IMR-90 (cell line): ENCODE results near the gene CDC37L1. TPM values are rescaled to one million over a fixed set of nuclear protein-coding genes. Genes with fewer than 3 reads are reported as not detected.

Experiments used
- ATAC-seq: fragments of 200-7000 bp; cut with Tn5 transposase; 2 replicates; pipeline ENCODE4 v1.9.1; 2020; ENCODE audit warnings: low read depth, mild to moderate bottlenecking, moderate library complexity
- BruUV-seq: library from RNA; stranded (reverse); fragments of 400-500 nt; replicated peaks from 2 replicates; lab custom pipeline; 2021; lab: Mats Ljungman, UMichigan
- CTCF ChIA-PET: fragments of 300-600 bp; formaldehyde crosslinking; extraction: SDS; loops from one replicate; lab custom pipeline; 2021; ENCODE audit warnings: antibody characterized with exemption; lab: Yijun Ruan, JAX
- POLR2A ChIA-PET: fragments of 300-600 bp; sonication (Branson Sonifier 250); formaldehyde crosslinking; loops from one replicate; lab custom pipeline; 2022; ENCODE audit warnings: antibody characterized with exemption; ENCODE audit not compliant: unreplicated experiment; lab: Charles Lee
- DNase-seq: peaks from one replicate; pipeline ENCODE4 v3.0.0; 2013
- H2AFZ ChIP-seq: replicated peaks from 2 replicates; pipeline ENCODE3; 2013; ENCODE audit warnings: low read length, mild to moderate bottlenecking; ENCODE audit not compliant: poor library complexity
- H2AK5ac ChIP-seq: 2 replicates; pipeline ENCODE4 v1.6.1; 2013; ENCODE audit warnings: low read depth, low read length, inconsistent platforms
- H2AK9ac ChIP-seq: replicated peaks from 2 replicates; pipeline ENCODE3; 2013; ENCODE audit warnings: mild to moderate bottlenecking, low read depth, low read length, moderate library complexity; ENCODE audit not compliant: poor library complexity
- H2BK120ac ChIP-seq: 2 replicates; pipeline ENCODE4 v1.6.1; 2013; ENCODE audit warnings: low read depth, low read length, inconsistent platforms
- H2BK15ac ChIP-seq: 3 replicates; pipeline ENCODE4 v1.6.1; 2013; ENCODE audit warnings: low read depth, low read length, inconsistent platforms
- H2BK20ac ChIP-seq: 2 replicates; pipeline ENCODE4 v1.6.1; 2013; ENCODE audit warnings: low read depth, mild to moderate bottlenecking, inconsistent platforms, low read length, moderate library complexity
- H2BK5ac ChIP-seq: 2 replicates; pipeline ENCODE4 v1.6.1; 2013; ENCODE audit warnings: mild to moderate bottlenecking, low read depth, low read length, inconsistent platforms; ENCODE audit not compliant: poor library complexity, severe bottlenecking
- H3K14ac ChIP-seq: replicated peaks from 2 replicates; pipeline ENCODE4 v1.6.1; 2013; ENCODE audit warnings: low read depth, low read length, inconsistent platforms
- H3K18ac ChIP-seq: 2 replicates; pipeline ENCODE4 v1.6.1; 2013; ENCODE audit warnings: low read depth, low read length, control low read depth
- H3K23ac ChIP-seq: 2 replicates; pipeline ENCODE4 v1.6.1; 2013; ENCODE audit warnings: low read depth, low read length, inconsistent platforms
- H3K27ac ChIP-seq: 2 replicates; pipeline ENCODE4 v1.5.1; 2013; ENCODE audit warnings: mild to moderate bottlenecking, control low read depth, low read length; ENCODE audit not compliant: insufficient read depth
- H3K27me3 ChIP-seq: 2 replicates; pipeline ENCODE4 v1.6.1; 2013; ENCODE audit warnings: low read length; ENCODE audit not compliant: control insufficient read depth, insufficient read depth
- H3K36me3 ChIP-seq: 2 replicates; pipeline ENCODE4 v1.6.1; 2013; ENCODE audit warnings: low read length, mixed read lengths; ENCODE audit not compliant: control insufficient read depth, insufficient read depth
- H3K4ac ChIP-seq: 2 replicates; pipeline ENCODE4 v1.6.1; 2013; ENCODE audit warnings: low read depth, low read length, inconsistent platforms
- H3K4me1 ChIP-seq: 2 replicates; pipeline ENCODE4 v1.6.1; 2013; ENCODE audit warnings: low read length, mixed read lengths; ENCODE audit not compliant: control insufficient read depth, insufficient read depth
- H3K4me2 ChIP-seq: 2 replicates; pipeline ENCODE4 v1.6.1; 2013; ENCODE audit warnings: low read depth, mild to moderate bottlenecking, control low read depth, low read length, moderate library complexity
- H3K4me3 ChIP-seq: 2 replicates; pipeline ENCODE4 v1.5.1; 2013; ENCODE audit warnings: low read depth, mild to moderate bottlenecking, control low read depth, low read length, moderate library complexity; ENCODE audit not compliant: insufficient read depth
- H3K56ac ChIP-seq: 2 replicates; pipeline ENCODE4 v1.6.1; 2013; ENCODE audit warnings: low read length, inconsistent platforms; ENCODE audit not compliant: insufficient read depth; ENCODE audit errors: extremely low read depth
- H3K79me1 ChIP-seq, 2 experiments: 2 replicates each; pipeline ENCODE4 v1.6.1; 2013; ENCODE audit warnings: low read length in 2 of 2, inconsistent platforms in 1 of 2, low read depth in 1 of 2
- H3K9ac ChIP-seq: 2 replicates; pipeline ENCODE4 v1.6.1; 2013; ENCODE audit warnings: low read depth, low read length, control low read depth
- H3K9me1 ChIP-seq: 2 replicates; pipeline ENCODE4 v1.6.1; 2013; ENCODE audit warnings: low read length, inconsistent platforms; ENCODE audit not compliant: insufficient read depth
- H3K9me3 ChIP-seq: 2 replicates; pipeline ENCODE4 v1.6.1; 2013; ENCODE audit warnings: low read length; ENCODE audit not compliant: control insufficient read depth, insufficient read depth
- H4K20me1 ChIP-seq: 2 replicates; pipeline ENCODE4 v1.6.1; 2013; ENCODE audit warnings: low read length, inconsistent platforms; ENCODE audit not compliant: insufficient read depth
- H4K5ac ChIP-seq: 2 replicates; pipeline ENCODE4 v1.6.1; 2013; ENCODE audit warnings: mild to moderate bottlenecking, low read depth, low read length, control low read depth
- H4K8ac ChIP-seq, 2 experiments: 2 replicates each; pipeline ENCODE4 v1.6.1; 2013; ENCODE audit warnings: low read depth in 2 of 2, low read length in 2 of 2, control low read depth in 1 of 2, inconsistent platforms in 1 of 2
- H4K91ac ChIP-seq: 2 replicates; pipeline ENCODE4 v1.6.1; 2013; ENCODE audit warnings: low read depth, low read length, inconsistent platforms; ENCODE audit not compliant: insufficient read depth
- CEBPB ChIP-seq: IDR thresholded peaks from 2 replicates; pipeline ENCODE4 v1.6.1; 2012; ENCODE audit warnings: low read depth, low read length, improper control_type of control experiment
- CTCF ChIP-seq: conservative IDR thresholded peaks from 2 replicates; pipeline ENCODE4 v1.5.1; 2012; ENCODE audit warnings: mild to moderate bottlenecking, low read depth, low read length, improper control_type of control experiment
- MAZ ChIP-seq: IDR thresholded peaks from 2 replicates; pipeline ENCODE4 v1.6.1; 2012; ENCODE audit warnings: low read depth, mild to moderate bottlenecking, low read length, improper control_type of control experiment, moderate library complexity, borderline replicate concordance
- MXI1 ChIP-seq: IDR thresholded peaks from 2 replicates; pipeline ENCODE4 v1.6.1; 2012; ENCODE audit warnings: low read depth, mild to moderate bottlenecking, low read length, moderate library complexity, borderline replicate concordance
- NFE2L2 ChIP-seq: fragments of 150-350 bp; IDR thresholded peaks from 2 replicates; pipeline ENCODE4 v1.6.1; 2016; ENCODE audit warnings: low read depth, mild to moderate bottlenecking, low read length
- USF2 ChIP-seq: fragments of 150-350 bp; IDR thresholded peaks from 2 replicates; pipeline ENCODE4 v1.6.1; 2017; ENCODE audit warnings: mild to moderate bottlenecking, antibody characterized with exemption, low read length, low read depth
- WGBS, 2 experiments: methylation state at CpG; one replicate each; pipeline versions ENCODE4 v1.1.5 to v1.1.7; 2013; ENCODE audit warnings: missing lambda C conversion rate in 2 of 2; ENCODE audit not compliant: insufficient read length in 1 of 2; ENCODE audit errors: extremely low coverage in 2 of 2; 5-methylcytosine and 5-hydroxymethylcytosine counted together
- dilution Hi-C: fragments of 300-500 bp; cut with HindIII; formaldehyde crosslinking; loops from one replicate; pipeline ENCODE4 v1.14.3; 2018; ENCODE audit warnings: low sequenced_read_pairs; ENCODE audit not compliant: unreplicated experiment
- in situ Hi-C: fragments of 300-500 bp; cut with MboI; formaldehyde crosslinking; loops from 3 replicates; pipeline ENCODE4 v1.14.3; 2019; ENCODE audit warnings: low sequenced_read_pairs, inconsistent platforms, mixed read lengths
- intact Hi-C: fragments of 100-400 bp; cut with micrococcal nuclease; formaldehyde crosslinking; loops from 2 replicates; pipeline ENCODE4 v1.10.0; 2022
- polyA plus RNA-seq, 3 experiments: library from polyadenylated mRNA; depleted of rRNA; stranded (reverse); fragments of >200 nt; gene quantifications; 2 replicates each; pipeline ENCODE4 v1.2.3, GENCODE V29; 2012; ENCODE audit warnings: low replicate concordance in 1 of 3
- total RNA-seq: library from RNA; depleted of rRNA; stranded (reverse); fragments of >200 nt; gene quantifications from 2 replicates; pipeline ENCODE4 v1.2.3, GENCODE V29; 2012

The CDC37L1 gene
- total and polyA plus RNA-seq, 2 of the 4 experiments (the other 2 are of a cell fraction), result 6.6 to 7.3 TPM

GRCh38 chr9:4743131-4743875 is 63.9 kb downstream of the CDC37L1 start (continued):
- TF ChIP-seq CEBPB (no peak), MXI1 (no peak)

- no TSS peak for BruUV-seq
- intact Hi-C loops, result no loop called here
- no CpG with 5 or more reads among the region's 2 CpGs for WGBS, 2 experiments
- TF ChIP-seq CTCF, result no peak
- no peak for TF ChIP-seq NFE2L2
- TF ChIP-seq MAZ, result no peak
- TF ChIP-seq USF2, result no peak
- Histone ChIP-seq H2BK15ac (no peak overlapping the region), H4K91ac (no peak overlapping the region), H3K9me1 (peaks cover 5% of the 10 kb centered on the region; the same call in 1 of the 2 replicates), H3K4ac (no peak overlapping the region), H3K23ac (no peak overlapping the region), H3K14ac (no peak overlapping the region), H3K36me3 (no peaks in the 10 kb centered on the region), H2BK120ac (no peak overlapping the region), H2AK9ac (no peak overlapping the region), H2BK20ac (no peak overlapping the region), H2BK5ac (no peak overlapping the region), H4K20me1 (no peaks in the 10 kb centered on the region), H3K9me3 (no peaks in the 10 kb centered on the region), H4K5ac (no peak overlapping the region), H3K4me1 (peaks cover 6% of the 10 kb centered on the region; the same call in 1 of the 2 replicates), H3K4me3 (no peak overlapping the region), H3K18ac (no peak overlapping the region), H2AFZ (no peak overlapping the region), H3K9ac (no peak overlapping the region), H3K4me2 (no peak overlapping the region), H2AK5ac (no peak overlapping the region), H3K27me3 (no peaks in the 10 kb centered on the region), H3K27ac (no peak overlapping the region), H3K79me1 (no peaks in the 10 kb centered on the region), H3K56ac (no peak overlapping the region), H4K8ac (no peak overlapping the region)
- in situ Hi-C loops, result no loop called here
- POLR2A ChIA-PET, result interaction anchor here (0.6 kb wide), 1 partner anchor 335 kb away, joined by 5 read pairs; no protein-coding TSS in a partner anchor
- ATAC-seq (no peak), DNase-seq (no peak)
- dilution Hi-C loops, result no loop called here
- CTCF ChIA-PET, result no interaction called here
Observed at GRCh38 chr9:4746278-4747030, 67.1 kb downstream of the CDC37L1 start.
